Stimulated activated CD8-positive, alpha-beta memory T cell treated with anti-CD3 and anti-CD28 coated beads, Interleukin-2, amount 100 ng/mL, for 48 hours (primary cell): ENCODE data around the gene FKBP7.
"Not testable (repeated sequence)": the region's sequence is repeated elsewhere in the genome, so short reads cannot be mapped to it uniquely, and the experiment has no call there.

Experiments used
- DNase-seq, 2 donors: peaks; one replicate each; pipeline ENCODE4 v3.0.0-alpha.2; 2020; ENCODE audit warnings: low read depth in 2 of 2

The FKBP7 gene

GRCh38 chr2:178449700-178450523 lies 28.5 kb downstream of the FKBP7 start:
- no peak for DNase-seq

- no peak for DNase-seq
Measured at GRCh38 chr2:178448968-178449661, 29.3 kb downstream of the FKBP7 start.

GRCh38 chr2:178441426-178441825 lies 37.0 kb downstream of the FKBP7 start:
- no peak for DNase-seq

- DNase-seq = no peak
Measured at GRCh38 chr2:178436662-178437061, 41.7 kb downstream of the FKBP7 start.

GRCh38 chr2:178429336-178429735 lies 49.1 kb downstream of the FKBP7 start:
- DNase-seq = no peak

GRCh38 chr2:178428396-178428806 lies 50.0 kb downstream of the FKBP7 start:
- no peak for DNase-seq

GRCh38 chr2:178427458-178427857 lies 50.9 kb downstream of the FKBP7 start:
- no peak for DNase-seq

- no peak for DNase-seq
Measured at GRCh38 chr2:178426388-178426787, 52.0 kb downstream of the FKBP7 start.

- DNase-seq = no peak
Measured at GRCh38 chr2:178425255-178425827, 53.1 kb downstream of the FKBP7 start.

- DNase-seq = not testable (repeated sequence)
Measured at GRCh38 chr2:178423746-178424145, 54.7 kb downstream of the FKBP7 start.

GRCh38 chr2:178422097-178422496 lies 56.3 kb downstream of the FKBP7 start:
- DNase-seq = no peak

GRCh38 chr2:178420463-178420999 lies 57.9 kb downstream of the FKBP7 start:
- DNase-seq = no peak

- DNase-seq = no peak
Measured at GRCh38 chr2:178419123-178419522, 59.3 kb downstream of the FKBP7 start.

GRCh38 chr2:178418426-178418825 lies 60.0 kb downstream of the FKBP7 start:
- DNase-seq = no peak

- no peak for DNase-seq
Measured at GRCh38 chr2:178417916-178418315, 60.5 kb downstream of the FKBP7 start.

- no peak for DNase-seq
Measured at GRCh38 chr2:178415979-178416378, 62.4 kb downstream of the FKBP7 start.

GRCh38 chr2:178414266-178415247 lies 63.8 kb downstream of the FKBP7 start:
- peak; percentile 68 to 71 for DNase-seq
